Naive thymus-derived CD8-positive, alpha-beta T cell (primary cell): Measurements from ENCODE around the gene ELF3. TPM values are rescaled to one million over a fixed set of nuclear protein-coding genes. Genes with fewer than 3 reads are reported as not detected.
A peak's percentile ranks its signal among the peaks of the same experiment; 100 is the strongest.

ENCODE experiments used
- ATAC-seq, 2 donors: fragments of 150-1000 bp; cut with Tn5 transposase in 1 of 2; sonication (Bioruptor Pico), chemical (Tn5 transposase) in 1 of 2; 1 replicate in 1 of 2; 2 replicates in 1 of 2; pipeline ENCODE4 v1.10.0; 2021; ENCODE audit warnings: mild to moderate bottlenecking in 2 of 2, moderate library complexity in 2 of 2
- POLR2A ChIA-PET: fragments of 350-600 bp; sonication (Branson Sonifier 250); formaldehyde crosslinking; loops from one replicate; lab custom pipeline; 2021; ENCODE audit warnings: antibody characterized with exemption; lab: Charles Lee
- DNase-seq, 10 donors: peaks; one replicate each; pipeline versions ENCODE4 v3.0.0 to v3.0.0-alpha.2; 2020 to 2022
- H3K27ac Mint-ChIP-seq, 10 donors: one replicate each; pipeline ENCODE4 v1.8.0; 2020 to 2022; ENCODE audit warnings: mild to moderate bottlenecking in 10 of 10, mixed read lengths in 10 of 10, moderate library complexity in 4 of 10, inconsistent platforms in 1 of 10
- H3K27me3 Mint-ChIP-seq, 5 donors: one replicate each; pipeline ENCODE4 v1.8.0; 2021 to 2022; ENCODE audit warnings: mixed read lengths in 5 of 5
- H3K36me3 Mint-ChIP-seq, 3 donors: one replicate each; pipeline ENCODE4 v1.8.0; 2020 to 2022; ENCODE audit warnings: mixed read lengths in 3 of 3, mild to moderate bottlenecking in 2 of 3, inconsistent platforms in 1 of 3
- H3K4me1 Mint-ChIP-seq, 4 donors: one replicate each; pipeline ENCODE4 v1.8.0; 2021 to 2022; ENCODE audit warnings: mixed read lengths in 4 of 4
- H3K4me3 Mint-ChIP-seq, 10 donors: one replicate each; pipeline ENCODE4 v1.8.0; 2020 to 2022; ENCODE audit warnings: mild to moderate bottlenecking in 10 of 10, mixed read lengths in 10 of 10, moderate library complexity in 6 of 10, inconsistent platforms in 1 of 10
- H3K9me3 Mint-ChIP-seq, 9 donors: one replicate each; pipeline ENCODE4 v1.8.0; 2020 to 2022; ENCODE audit warnings: mixed read lengths in 9 of 9, mild to moderate bottlenecking in 3 of 9, inconsistent platforms in 1 of 9, moderate library complexity in 1 of 9
- polyA plus RNA-seq, 3 donors: library from polyadenylated mRNA; unstranded; fragments of 300-500 nt; fragmentation: Illumina TruSeq; gene quantifications; one replicate each; pipeline ENCODE4 v1.2.3, GENCODE V29; 2021
- total RNA-seq, 8 experiments: library from RNA in 2 of 8; stranded (reverse) in 2 of 8; gene quantifications; one replicate each; pipeline ENCODE4 v1.2.3 and lab custom pipeline; 2021 to 2026

Gene ELF3
- total and polyA plus RNA-seq, 5 experiments from 2014 or later = 1.5 to 2.0 TPM; not detected in 3

DNA sequence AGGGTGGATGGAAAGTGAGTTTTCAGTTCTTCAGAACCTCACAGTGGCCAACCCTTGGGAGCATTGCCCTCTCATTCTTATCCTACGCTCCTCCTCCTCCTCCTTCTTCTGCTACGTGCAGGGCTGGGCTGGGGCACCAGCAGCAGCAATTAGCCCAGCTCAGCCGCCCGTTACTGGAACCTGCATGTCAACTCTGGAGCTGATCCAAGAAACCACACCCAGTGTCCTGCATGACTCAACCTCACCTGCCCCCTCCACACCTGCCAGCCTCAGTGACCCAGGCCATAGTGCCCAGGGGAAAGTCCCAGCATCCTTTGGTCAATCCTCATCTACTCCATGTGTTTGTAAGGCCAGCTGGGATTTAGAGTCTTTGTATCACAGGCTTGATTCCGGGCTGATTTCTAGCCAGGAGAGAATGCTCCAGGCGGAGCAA lies 12.6 kb downstream of the ELF3 start:
- no peaks in the 10 kb centered on the region for H3K36me3 Mint-ChIP-seq
- H3K4me3 Mint-ChIP-seq = no peak overlapping the region
- no peaks in the 10 kb centered on the region for H3K9me3 Mint-ChIP-seq
- ATAC-seq = no peak
- DNase-seq = no peak
- peaks cover 0 to 3% (median 1%) of the 10 kb centered on the region in 4 donors for H3K4me1 Mint-ChIP-seq
- peaks cover 6 to 16% (median 12%) of the 10 kb centered on the region in 5 donors for H3K27me3 Mint-ChIP-seq
- POLR2A ChIA-PET = no interaction called here
- H3K27ac Mint-ChIP-seq = no peak overlapping the region

- Mint-ChIP-seq H3K9me3 (no peaks in the 10 kb centered on the region), H3K4me1 (no peaks in the 10 kb centered on the region), H3K36me3 (no peaks in the 10 kb centered on the region), H3K27me3 (peaks cover 0 to 6% (median 3%) of the 10 kb centered on the region in 5 donors), H3K27ac (no peak overlapping the region), H3K4me3 (no peak overlapping the region)
- POLR2A ChIA-PET = no interaction called here
- no peak for ATAC-seq
- DNase-seq = no peak
These were observed 18.8 kb downstream of the ELF3 start for GRCh38 chr1:202029171-202029665.

GRCh38 chr1:202029727-202030126 lies 19.3 kb downstream of the ELF3 start:
- Mint-ChIP-seq H3K27me3 (peaks cover 0 to 6% (median 3%) of the 10 kb centered on the region in 5 donors), H3K9me3 (no peaks in the 10 kb centered on the region), H3K4me3 (no peak overlapping the region), H3K4me1 (no peaks in the 10 kb centered on the region), H3K36me3 (no peaks in the 10 kb centered on the region), H3K27ac (no peak overlapping the region)
- ATAC-seq = no peak
- DNase-seq = no peak
- POLR2A ChIA-PET = no interaction called here

DNA sequence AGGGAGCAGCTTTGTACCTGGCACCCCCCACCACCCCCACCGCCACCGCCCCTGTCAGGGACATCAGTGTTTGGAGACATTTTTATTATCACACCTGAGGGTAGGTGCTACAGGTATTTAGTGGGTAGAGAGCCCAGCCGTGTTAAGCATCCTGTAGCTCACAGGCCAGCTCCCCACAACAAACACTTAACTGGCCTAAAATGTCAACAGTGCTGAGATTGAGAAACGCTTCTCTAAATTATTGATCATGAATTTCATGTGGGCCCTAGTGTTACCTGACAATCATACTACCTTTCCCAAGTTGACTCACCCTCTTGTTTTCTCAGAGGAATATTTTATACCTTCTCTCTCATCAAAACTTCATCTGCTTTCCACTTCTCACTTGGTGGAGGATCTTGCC lies 21.4 kb downstream of the ELF3 start:
- POLR2A ChIA-PET = no interaction called here
- Mint-ChIP-seq H3K36me3 (no peaks in the 10 kb centered on the region), H3K27me3 (peaks cover 0 to 7% (median 2%) of the 10 kb centered on the region in 5 donors), H3K9me3 (no peaks in the 10 kb centered on the region), H3K27ac (no peak overlapping the region), H3K4me3 (no peak overlapping the region), H3K4me1 (no peaks in the 10 kb centered on the region)
- no peak for DNase-seq
- ATAC-seq = no peak

GRCh38 chr1:202034149-202034682 lies 23.8 kb downstream of the ELF3 start:
- Mint-ChIP-seq H3K4me1 (no peaks in the 10 kb centered on the region), H3K9me3 (no peaks in the 10 kb centered on the region), H3K36me3 (no peaks in the 10 kb centered on the region), H3K27ac (no peak overlapping the region), H3K4me3 (no peak overlapping the region), H3K27me3 (peaks cover 0 to 11% (median 0%) of the 10 kb centered on the region in 5 donors)
- ATAC-seq = no peak
- POLR2A ChIA-PET = interaction anchor here (0.5 kb wide), 1 partner anchor 893 kb away, joined by 4 read pairs; the partner anchor contains the start of gene KLHL12
- DNase-seq = no peak

DNA sequence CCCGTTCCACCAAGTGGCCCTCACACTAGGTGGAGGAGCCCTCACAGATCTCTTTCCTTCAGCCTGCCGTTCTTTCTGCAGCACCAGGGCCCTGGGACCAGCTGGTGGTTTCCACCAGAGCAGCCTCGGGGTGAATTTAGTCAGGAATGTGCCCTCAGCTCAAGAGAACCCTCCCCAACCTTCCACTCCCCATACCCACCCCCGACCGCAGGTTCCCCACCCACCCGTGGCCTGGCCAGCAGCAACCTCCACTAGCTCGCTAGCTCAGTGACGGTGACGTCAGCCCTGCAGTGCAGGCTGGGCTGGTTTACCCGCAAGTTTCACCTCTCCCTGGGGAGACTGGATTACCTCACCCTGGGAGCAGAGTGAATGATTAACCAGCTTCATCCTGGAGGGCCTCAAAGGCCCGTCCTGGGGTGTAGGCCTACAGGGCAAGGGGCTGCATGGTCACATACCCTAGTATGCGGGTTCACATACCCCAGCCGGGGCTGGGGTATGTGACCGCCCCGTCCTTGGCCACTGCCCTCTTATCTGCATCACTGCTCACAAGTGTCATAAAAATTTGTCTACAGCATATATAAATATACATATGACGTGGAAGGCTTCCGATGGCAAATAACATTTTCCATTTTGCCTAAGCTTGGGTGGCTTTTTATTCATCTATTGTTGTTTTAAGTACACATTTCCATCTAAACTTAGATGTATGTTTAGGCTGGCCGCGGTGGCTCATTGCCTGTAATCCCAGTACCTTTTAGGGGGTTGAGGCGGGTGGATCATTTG lies 24.5 kb downstream of the ELF3 start:
- H3K4me3 Mint-ChIP-seq = no peak overlapping the region
- peaks cover 0 to 11% (median 0%) of the 10 kb centered on the region in 5 donors for H3K27me3 Mint-ChIP-seq
- no peaks in the 10 kb centered on the region for H3K9me3 Mint-ChIP-seq
- H3K27ac Mint-ChIP-seq = no peak overlapping the region
- ATAC-seq (no peak), DNase-seq (no peak)
- H3K4me1 Mint-ChIP-seq = no peaks in the 10 kb centered on the region
- POLR2A ChIA-PET = interaction anchor here (0.5 kb wide), 1 partner anchor 892 kb away, joined by 4 read pairs; the partner anchor contains the start of gene KLHL12
- H3K36me3 Mint-ChIP-seq = no peaks in the 10 kb centered on the region

GRCh38 chr1:202036595-202037387 lies 26.4 kb downstream of the ELF3 start:
- H3K27me3 Mint-ChIP-seq = peaks cover 0 to 8% (median 0%) of the 10 kb centered on the region in 5 donors
- DNase-seq (no peak), ATAC-seq (no peak)
- no peaks in the 10 kb centered on the region for H3K36me3 Mint-ChIP-seq
- H3K4me1 Mint-ChIP-seq = no peaks in the 10 kb centered on the region
- H3K4me3 Mint-ChIP-seq = no peak overlapping the region
- POLR2A ChIA-PET = no interaction called here
- peak overlapping the region in 1 of 10 donors; percentile 14 for H3K27ac Mint-ChIP-seq
- no peaks in the 10 kb centered on the region for H3K9me3 Mint-ChIP-seq

DNA sequence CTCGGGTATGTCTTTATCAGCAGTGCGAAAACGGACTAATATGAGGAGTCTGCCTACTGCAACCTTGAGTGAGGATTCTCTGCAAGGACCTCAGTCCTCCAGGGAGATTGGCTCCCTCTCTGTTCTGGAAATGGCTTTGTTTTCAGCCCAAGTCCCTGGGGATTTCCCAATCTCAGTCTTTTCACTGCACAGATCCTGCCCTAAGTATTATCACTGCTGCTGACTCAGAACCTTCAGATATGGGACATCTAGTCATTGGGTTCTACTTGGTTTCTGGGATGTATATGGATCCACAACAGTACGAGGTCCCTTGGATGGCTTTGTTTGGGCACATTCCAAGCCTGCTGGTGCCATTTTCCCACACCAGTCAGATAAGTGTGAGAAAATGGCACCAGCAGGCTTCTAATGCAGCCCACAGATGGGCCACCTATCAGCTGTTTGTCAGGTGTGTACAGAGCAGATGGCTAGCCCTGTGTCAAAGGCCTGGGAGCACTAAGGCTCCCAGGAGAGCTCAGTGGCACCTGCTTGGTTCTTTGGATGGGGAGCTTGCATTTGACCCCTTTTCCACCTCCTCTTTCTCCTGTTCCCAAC lies 27.4 kb downstream of the ELF3 start:
- Mint-ChIP-seq H3K9me3 (no peaks in the 10 kb centered on the region), H3K4me3 (no peak overlapping the region), H3K27me3 (peaks cover 0 to 8% (median 0%) of the 10 kb centered on the region in 5 donors), H3K36me3 (no peaks in the 10 kb centered on the region), H3K4me1 (no peaks in the 10 kb centered on the region), H3K27ac (no peak overlapping the region)
- ATAC-seq = no peak
- POLR2A ChIA-PET = no interaction called here
- DNase-seq = no peak

DNA sequence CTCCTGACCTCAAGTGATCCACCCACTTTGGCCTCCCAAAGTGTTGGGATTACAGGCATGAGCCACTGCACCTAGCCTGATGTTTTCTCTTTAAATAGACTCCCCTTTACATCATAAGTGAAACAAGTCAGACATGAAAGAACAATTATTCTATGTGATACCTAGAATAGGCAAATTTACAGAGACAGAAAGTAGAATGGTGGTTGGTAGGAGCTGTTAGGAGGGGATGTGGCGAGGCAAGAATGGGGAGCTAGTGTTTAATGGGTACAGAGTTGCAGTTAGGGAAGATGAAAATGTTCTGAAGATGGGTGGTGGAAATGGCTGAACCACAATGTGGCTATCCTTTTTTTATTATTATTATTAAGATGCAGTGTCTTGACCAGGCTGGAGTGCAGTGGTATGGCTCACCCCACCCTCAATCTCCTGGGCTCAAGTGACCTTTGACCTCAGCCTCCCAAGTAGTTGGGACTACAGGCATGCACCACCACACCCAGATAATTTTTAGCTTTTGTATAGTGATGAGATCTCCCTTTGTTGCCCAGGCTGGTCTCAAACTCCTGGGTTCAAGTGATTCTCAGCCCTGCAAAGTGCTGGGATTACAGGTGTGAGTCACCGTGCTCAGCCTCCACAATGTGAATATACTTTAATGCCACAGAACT lies 28.4 kb downstream of the ELF3 start:
- Mint-ChIP-seq H3K36me3 (no peaks in the 10 kb centered on the region), H3K9me3 (no peaks in the 10 kb centered on the region), H3K27ac (no peak overlapping the region), H3K27me3 (peaks cover 0 to 6% (median under 1%) of the 10 kb centered on the region in 5 donors), H3K4me1 (no peaks in the 10 kb centered on the region), H3K4me3 (no peak overlapping the region)
- DNase-seq (no peak), ATAC-seq (no peak)
- POLR2A ChIA-PET = no interaction called here

DNA sequence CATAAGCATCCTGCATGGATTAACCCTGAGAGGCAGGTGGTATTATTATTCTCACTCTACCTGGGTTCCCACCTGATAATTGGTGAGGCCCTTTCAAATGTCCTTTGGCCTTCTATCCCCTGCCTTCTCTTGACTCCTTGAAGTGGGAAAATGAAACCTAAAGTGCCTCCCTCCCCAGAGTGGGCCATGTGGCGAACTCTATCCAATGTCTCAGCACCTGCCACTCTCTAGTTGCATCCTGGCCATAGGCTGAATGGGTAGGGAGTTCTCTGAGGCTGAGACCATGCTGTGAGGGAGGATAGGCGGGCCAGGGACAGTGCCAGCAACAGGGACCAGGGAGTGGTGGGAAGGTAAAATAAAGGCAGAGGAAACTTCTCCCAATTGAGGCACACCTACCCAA lies 35.3 kb downstream of the ELF3 start:
- POLR2A ChIA-PET = no interaction called here
- Mint-ChIP-seq H3K36me3 (no peaks in the 10 kb centered on the region), H3K9me3 (no peaks in the 10 kb centered on the region), H3K27me3 (peaks cover 3 to 13% (median 7%) of the 10 kb centered on the region in 5 donors), H3K4me3 (no peak overlapping the region), H3K27ac (no peak overlapping the region), H3K4me1 (peaks cover 0 to 4% (median 0%) of the 10 kb centered on the region in 4 donors)
- ATAC-seq (no peak), DNase-seq (no peak)

- H3K4me1 Mint-ChIP-seq = peaks cover 0 to 4% (median 0%) of the 10 kb centered on the region in 4 donors
- no peak overlapping the region for H3K27ac Mint-ChIP-seq
- DNase-seq (no peak), ATAC-seq (no peak)
- H3K4me3 Mint-ChIP-seq = no peak overlapping the region
- POLR2A ChIA-PET = no interaction called here
- H3K9me3 Mint-ChIP-seq = no peaks in the 10 kb centered on the region
- peaks cover 3 to 13% (median 7%) of the 10 kb centered on the region in 5 donors for H3K27me3 Mint-ChIP-seq
- H3K36me3 Mint-ChIP-seq = no peaks in the 10 kb centered on the region
These were observed 35.8 kb downstream of the ELF3 start for GRCh38 chr1:202046227-202046626.
